ENCODE data around the gene SZT2.

GRCh38 chr1:43441894-43442637 lies 52.4 kb downstream of the SZT2 start:
- TF ChIP-seq RARB (CRISPR knock-in tag; IDR thresholded peaks at IDR 0.05) = no peak
- TF ChIP-seq, protein P1, sequence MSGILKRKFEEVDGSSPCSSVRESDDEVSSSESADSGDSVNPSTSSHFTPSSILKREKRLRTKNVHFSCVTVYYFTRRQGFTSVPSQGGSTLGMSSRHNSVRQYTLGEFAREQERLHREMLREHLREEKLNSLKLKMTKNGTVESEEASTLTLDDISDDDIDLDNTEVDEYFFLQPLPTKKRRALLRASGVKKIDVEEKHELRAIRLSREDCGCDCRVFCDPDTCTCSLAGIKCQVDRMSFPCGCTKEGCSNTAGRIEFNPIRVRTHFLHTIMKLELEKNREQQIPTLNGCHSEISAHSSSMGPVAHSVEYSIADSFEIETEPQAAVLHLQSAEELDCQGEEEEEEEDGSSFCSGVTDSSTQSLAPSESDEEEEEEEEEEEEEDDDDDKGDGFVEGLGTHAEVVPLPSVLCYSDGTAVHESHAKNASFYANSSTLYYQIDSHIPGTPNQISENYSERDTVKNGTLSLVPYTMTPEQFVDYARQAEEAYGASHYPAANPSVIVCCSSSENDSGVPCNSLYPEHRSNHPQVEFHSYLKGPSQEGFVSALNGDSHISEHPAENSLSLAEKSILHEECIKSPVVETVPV (CRISPR knock-in tag; IDR thresholded peaks at IDR 0.05) = no peak
- no peak for TF ChIP-seq CSDC2 (CRISPR knock-in tag; IDR thresholded peaks at IDR 0.05)
- no peak for TF ChIP-seq ZNF8 (CRISPR knock-in tag; IDR thresholded peaks at IDR 0.05)
- TF ChIP-seq ARNTL (CRISPR knock-in tag; IDR thresholded peaks at IDR 0.05; ENCODE audit: borderline replicate concordance, low read depth) = no peak
- no peak for TF ChIP-seq SNAI2 (CRISPR knock-in tag; IDR thresholded peaks at IDR 0.05)
- TF ChIP-seq, protein P2, sequence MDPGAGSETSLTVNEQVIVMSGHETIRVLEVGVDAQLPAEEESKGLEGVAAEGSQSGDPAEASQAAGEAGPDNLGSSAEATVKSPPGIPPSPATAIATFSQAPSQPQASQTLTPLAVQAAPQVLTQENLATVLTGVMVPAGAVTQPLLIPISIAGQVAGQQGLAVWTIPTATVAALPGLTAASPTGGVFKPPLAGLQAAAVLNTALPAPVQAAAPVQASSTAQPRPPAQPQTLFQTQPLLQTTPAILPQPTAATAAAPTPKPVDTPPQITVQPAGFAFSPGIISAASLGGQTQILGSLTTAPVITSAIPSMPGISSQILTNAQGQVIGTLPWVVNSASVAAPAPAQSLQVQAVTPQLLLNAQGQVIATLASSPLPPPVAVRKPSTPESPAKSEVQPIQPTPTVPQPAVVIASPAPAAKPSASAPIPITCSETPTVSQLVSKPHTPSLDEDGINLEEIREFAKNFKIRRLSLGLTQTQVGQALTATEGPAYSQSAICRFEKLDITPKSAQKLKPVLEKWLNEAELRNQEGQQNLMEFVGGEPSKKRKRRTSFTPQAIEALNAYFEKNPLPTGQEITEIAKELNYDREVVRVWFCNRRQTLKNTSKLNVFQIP (CRISPR knock-in tag; IDR thresholded peaks at IDR 0.05; ENCODE audit: borderline replicate concordance, low read depth) = no peak
